K562 (cell line): ENCODE results near the gene ATP13A2. TPM values are rescaled to one million over a fixed set of nuclear protein-coding genes. Genes with fewer than 3 reads are reported as not detected.

ENCODE experiments used
- AFF4 ChIP-seq: sonication (generic); formaldehyde crosslinking; IDR thresholded peaks from 2 replicates; pipeline ENCODE4 v1.8.0; 2023; ENCODE audit warnings: mild to moderate bottlenecking, missing genetic modification reagents
- CTBP1 ChIP-seq: fragments of 450-650 bp; IDR thresholded peaks from 2 replicates; pipeline ENCODE4 v1.6.1; 2016; ENCODE audit warnings: borderline replicate concordance
- DNMT1 ChIP-seq: fragments of 450-650 bp; IDR thresholded peaks from 2 replicates; pipeline ENCODE4 v1.6.1; 2016; ENCODE audit warnings: antibody characterized with exemption, mild to moderate bottlenecking
- ETS1 ChIP-seq: conservative IDR thresholded peaks from 2 replicates; pipeline ENCODE4 v1.6.1; 2011; ENCODE audit warnings: low read depth, mild to moderate bottlenecking, low read length; ENCODE audit not compliant: control insufficient read depth
- HMGN3 ChIP-seq: IDR thresholded peaks from 2 replicates; pipeline ENCODE4 v1.6.1; 2011; ENCODE audit warnings: borderline replicate concordance, low read depth, mild to moderate bottlenecking, mixed read lengths, low read length; ENCODE audit not compliant: insufficient read length; ENCODE audit errors: extremely low read depth
- HNRNPLL ChIP-seq: fragments of 200-400 bp; formaldehyde crosslinking; IDR thresholded peaks from 2 replicates; pipeline ENCODE4 v1.6.1; 2017; ENCODE audit warnings: low read length, low read depth, mild to moderate bottlenecking; ENCODE audit not compliant: poor library complexity, severe bottlenecking
- KLF10 ChIP-seq: fragments of 250-450 bp; sonication (Bioruptor Pico); IDR thresholded peaks from 2 replicates; pipeline ENCODE4 v1.6.1; 2021; ENCODE audit warnings: matching md5 sums
- KLF6 ChIP-seq: fragments of 250-450 bp; sonication (Bioruptor Pico); IDR thresholded peaks from 2 replicates; pipeline ENCODE4 v1.4.0; 2020; ENCODE audit warnings: mild to moderate bottlenecking, moderate library complexity, borderline replicate concordance
- NRF1 ChIP-seq, 2 experiments: fragments of 450-650 bp; IDR thresholded peaks in 1 of 2; conservative IDR thresholded peaks in 1 of 2; 2 replicates each; pipeline ENCODE4 v1.6.1; 2014; ENCODE audit warnings: mild to moderate bottlenecking in 2 of 2
- PHF20 ChIP-seq: fragments of 450-650 bp; IDR thresholded peaks from 2 replicates; pipeline ENCODE4 v1.6.1; 2018; ENCODE audit not compliant: partially characterized antibody
- SIX5 ChIP-seq, 2 experiments: IDR thresholded peaks; 2 replicates each; pipeline ENCODE4 v1.6.1; 2011; ENCODE audit warnings: low read length in 2 of 2, borderline replicate concordance in 1 of 2, low read depth in 1 of 2, mild to moderate bottlenecking in 1 of 2, moderate library complexity in 1 of 2; ENCODE audit not compliant: insufficient read depth in 1 of 2
- SPI1 ChIP-seq: IDR thresholded peaks from 2 replicates; pipeline ENCODE4 v1.6.1; 2011; ENCODE audit warnings: low read depth, low read length, control low read depth, borderline replicate concordance
- SUPT5H ChIP-seq: fragments of 450-650 bp; IDR thresholded peaks from 2 replicates; pipeline ENCODE4 v1.6.1; 2016
- TAF7 ChIP-seq: fragments of 450-650 bp; IDR thresholded peaks from 2 replicates; pipeline ENCODE4 v1.6.1; 2016; ENCODE audit warnings: missing genetic modification characterization, missing compliant biosample characterization
- TSC22D4 ChIP-seq: fragments of 450-650 bp; IDR thresholded peaks from 2 replicates; pipeline ENCODE4 v1.6.1; 2016; ENCODE audit warnings: missing genetic modification characterization, missing biosample characterization, control low read depth
- U2AF2 ChIP-seq: fragments of 200-400 bp; formaldehyde crosslinking; optimal IDR thresholded peaks from 2 replicates; pipeline ENCODE3; 2017; ENCODE audit warnings: low read depth, mild to moderate bottlenecking, low read length
- VEZF1 ChIP-seq: fragments of 200-800 bp; sonication (Bioruptor generic); IDR thresholded peaks from 2 replicates; pipeline ENCODE4 v1.6.1; 2017; ENCODE audit warnings: missing genetic modification characterization, missing compliant biosample characterization
- ZNF431 ChIP-seq: sonication (generic); formaldehyde crosslinking; IDR thresholded peaks from 2 replicates; pipeline ENCODE4 v1.8.0; 2022; ENCODE audit warnings: mild to moderate bottlenecking, missing genetic modification reagents
- ZNF512 ChIP-seq: IDR thresholded peaks from 2 replicates; pipeline ENCODE4 v1.6.1; 2016; ENCODE audit warnings: missing genetic modification characterization, missing compliant biosample characterization
- ZNF76 ChIP-seq: fragments of 250-450 bp; sonication (Bioruptor Pico); IDR thresholded peaks from 2 replicates; pipeline ENCODE4 v1.4.0; 2020; ENCODE audit warnings: mild to moderate bottlenecking, moderate library complexity, borderline replicate concordance
- polyA plus RNA-seq, 8 experiments: library from polyadenylated mRNA; depleted of rRNA in 4 of 8; stranded (reverse) in 5 of 8; unstranded in 3 of 8; fragments of >200 nt; fragmentation: Nextera tagmentation in 2 of 8; fragmentation: Illumina TruSeq in 1 of 8; extraction: Ambion mirVana in 2 of 8; extraction: Trizol in 1 of 8; gene quantifications; 2 replicates each; pipeline versions ENCODE4 v1.2.1 to v1.2.3, GENCODE V29; 2011 to 2014; ENCODE audit warnings: inconsistent platforms in 1 of 8, missing spikeins in 1 of 8
- total RNA-seq, 7 experiments: library from RNA; depleted of rRNA in 6 of 7; stranded (reverse); fragments of >200 nt in 6 of 7; fragmentation: Illumina TruSeq in 2 of 7; extraction: Trizol in 2 of 7; gene quantifications; 2 replicates each; pipeline versions ENCODE4 v1.2.1 to v1.2.3, GENCODE V29; 2011 to 2021; ENCODE audit warnings: low replicate concordance in 1 of 7

The ATP13A2 gene
- total and polyA plus RNA-seq, 9 of the 15 experiments (the other 6 are each of a cell fraction or from before 2014, with no cell fraction given): 0.36 to 56.3 (median 16.3) TPM

- TF ChIP-seq ZNF431 (CRISPR knock-in tag) (no peak), SPI1 (peak; percentile 32; the same call in 1 of the 2 replicates), HMGN3 (peak; percentile 82), ETS1 (peak; percentile 58; the same call in 1 of the 2 replicates), TAF7 (tag) (peak; percentile 80), ZNF76 (peak; percentile 98), SIX5 (IDR thresholded peaks at IDR 0.05; ENCODE audit: borderline replicate concordance in 1 of 2, insufficient read depth in 1 of 2, low read depth in 1 of 2, low read length in 2 of 2) (no peak; a peak in 1 of 4 replicates), HNRNPLL (peak; percentile 69), ZNF512 (tag) (no peak), CTBP1 (peak; percentile 84), VEZF1 (peak; percentile 54), U2AF2 (no peak), KLF6 (CRISPR knock-in tag) (no peak), KLF10 (CRISPR knock-in tag) (no peak), TSC22D4 (tag) (no peak), NRF1 (conservative IDR thresholded peaks at IDR 0.05 in 1 of 2, IDR thresholded peaks at IDR 0.05 in 1 of 2) (peak; percentile 98 to 99), AFF4 (CRISPR knock-in tag) (peak; percentile 74; the same call in 1 of the 2 replicates), SUPT5H (peak; percentile 96), PHF20 (peak; percentile 95), DNMT1 (no peak)
Observed at GRCh38 chr1:17053685-17054410, 42.1 kb upstream of the ATP13A2 start, which contains the start of gene SDHB (continued).
